Right renal cortex interstitium (tissue), 3 donors: ENCODE measurements around the gene PROSER3. TPM values are rescaled to one million over a fixed set of nuclear protein-coding genes. Genes with fewer than 3 reads are reported as not detected.

Source experiments
- DNase-seq, 3 donors: peaks; one replicate each; pipeline ENCODE4 v3.0.0-alpha.2; 2013; ENCODE audit warnings: low read depth in 3 of 3, low spot score in 2 of 3
- polyA plus RNA-seq, 3 donors: library from polyadenylated mRNA; unstranded; fragments of 120-200 nt; gene quantifications; one replicate each; pipeline ENCODE4 v1.2.1, GENCODE V29; 2013; ENCODE audit not compliant: insufficient read length in 3 of 3

The PROSER3 gene
- polyA plus RNA-seq: 10 to 100 TPM; 12.9 to 14.7 (median 14.5) TPM

DNA sequence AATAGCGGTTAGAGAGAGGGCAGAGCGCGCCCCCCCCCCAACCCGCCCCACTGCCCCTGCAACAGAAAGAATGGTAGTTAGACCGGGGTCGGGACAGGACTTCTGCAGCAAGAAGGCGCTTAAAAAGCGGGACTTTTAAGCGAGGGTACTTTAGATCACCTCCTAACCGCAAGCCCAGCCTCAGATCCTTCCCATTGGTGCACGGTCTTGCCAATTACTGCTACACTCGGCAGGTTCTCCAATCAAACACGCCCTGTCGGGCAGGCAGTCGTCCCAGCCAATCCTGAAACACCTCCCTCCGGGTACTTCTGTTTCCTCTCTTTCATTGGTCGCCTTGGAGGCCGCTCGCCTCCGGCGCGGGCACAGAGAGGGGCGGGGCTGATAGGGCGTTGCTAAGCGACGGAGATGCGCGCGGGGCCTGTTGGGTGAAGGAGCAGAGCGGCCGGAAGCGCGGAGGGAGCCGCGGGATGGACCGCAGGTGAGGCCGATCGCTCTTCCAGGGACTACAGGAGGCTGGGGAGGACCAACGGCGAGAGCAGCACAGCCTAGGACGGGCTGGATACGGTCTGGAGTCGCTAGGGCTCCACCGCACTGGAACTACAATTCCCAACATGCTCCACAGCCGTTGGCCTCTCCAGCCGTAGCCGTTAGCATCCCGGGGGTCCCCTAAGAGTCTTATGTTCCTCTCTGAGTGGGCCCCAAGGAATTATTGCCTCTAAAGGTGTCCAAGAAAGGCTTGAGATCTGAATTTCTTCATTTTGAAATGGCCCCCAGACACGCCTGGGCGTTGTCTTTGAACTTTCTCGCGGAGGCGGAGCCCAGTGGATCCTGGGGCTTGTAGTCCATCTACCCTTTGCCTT, at the start of gene PROSER3:
Gene PROSER3 (plus strand): TSS at position 428 of the 860 bp plus-strand sequence. CDS start 40 bp downstream, at position 468.
- peak; percentile 97 to 99 (median 98) for DNase-seq

- no peak for DNase-seq
Observed at GRCh38 chr19:35708391-35708790, 49.6 kb upstream of the PROSER3 start.

- DNase-seq: no peak
Observed at GRCh38 chr19:35710784-35711723, 46.9 kb upstream of the PROSER3 start.

GRCh38 chr19:35712567-35713505, 45.1 kb upstream of the PROSER3 start:
- DNase-seq: no peak

DNA sequence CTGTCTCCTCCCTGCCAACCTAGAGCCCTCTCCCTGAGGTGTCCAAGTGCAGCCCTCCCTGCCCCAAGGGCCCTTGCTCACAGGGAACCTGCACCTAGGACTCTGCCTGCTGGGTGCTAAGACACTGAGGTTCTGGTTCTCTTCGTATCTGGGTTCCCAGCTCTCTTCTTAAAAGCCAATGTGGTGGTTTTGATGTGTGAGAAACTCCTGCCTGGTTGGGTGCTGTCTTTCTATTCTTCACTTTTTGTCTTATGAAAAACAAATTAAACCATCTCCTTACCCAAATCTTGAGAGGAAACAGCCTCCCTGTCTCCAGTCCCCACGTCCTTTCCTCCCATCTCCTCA, 44.5 kb upstream of the PROSER3 start:
- no peak for DNase-seq

DNA sequence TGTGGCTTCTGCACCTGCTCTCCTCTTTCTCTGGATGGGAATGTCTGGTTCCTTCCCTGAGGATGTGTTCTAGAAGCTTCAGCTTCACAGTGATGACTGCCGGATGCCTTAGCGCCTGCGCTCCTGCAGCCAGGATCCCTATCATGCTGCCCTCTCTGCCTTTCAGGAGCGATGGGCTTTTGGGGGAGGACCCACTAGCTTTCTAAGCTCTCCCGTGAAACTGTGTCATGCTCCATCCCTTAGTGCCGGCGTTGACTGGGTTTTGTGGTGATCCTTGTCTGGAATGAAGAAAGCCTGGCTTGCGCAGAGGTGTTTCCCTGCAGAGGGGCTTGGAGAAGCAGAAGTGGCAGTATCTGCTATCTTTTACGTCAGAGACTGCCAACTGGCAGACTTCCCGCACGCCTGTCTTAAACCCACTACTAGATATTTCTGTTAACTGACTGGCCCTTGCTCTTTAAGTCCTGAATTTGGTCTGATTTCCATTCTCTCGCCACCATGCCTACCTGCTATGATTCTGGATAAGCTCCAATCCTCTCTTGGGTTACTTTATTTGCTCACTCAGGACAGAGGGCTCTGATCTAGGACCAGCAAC, 44.0 kb upstream of the PROSER3 start:
- DNase-seq: no peak

DNA sequence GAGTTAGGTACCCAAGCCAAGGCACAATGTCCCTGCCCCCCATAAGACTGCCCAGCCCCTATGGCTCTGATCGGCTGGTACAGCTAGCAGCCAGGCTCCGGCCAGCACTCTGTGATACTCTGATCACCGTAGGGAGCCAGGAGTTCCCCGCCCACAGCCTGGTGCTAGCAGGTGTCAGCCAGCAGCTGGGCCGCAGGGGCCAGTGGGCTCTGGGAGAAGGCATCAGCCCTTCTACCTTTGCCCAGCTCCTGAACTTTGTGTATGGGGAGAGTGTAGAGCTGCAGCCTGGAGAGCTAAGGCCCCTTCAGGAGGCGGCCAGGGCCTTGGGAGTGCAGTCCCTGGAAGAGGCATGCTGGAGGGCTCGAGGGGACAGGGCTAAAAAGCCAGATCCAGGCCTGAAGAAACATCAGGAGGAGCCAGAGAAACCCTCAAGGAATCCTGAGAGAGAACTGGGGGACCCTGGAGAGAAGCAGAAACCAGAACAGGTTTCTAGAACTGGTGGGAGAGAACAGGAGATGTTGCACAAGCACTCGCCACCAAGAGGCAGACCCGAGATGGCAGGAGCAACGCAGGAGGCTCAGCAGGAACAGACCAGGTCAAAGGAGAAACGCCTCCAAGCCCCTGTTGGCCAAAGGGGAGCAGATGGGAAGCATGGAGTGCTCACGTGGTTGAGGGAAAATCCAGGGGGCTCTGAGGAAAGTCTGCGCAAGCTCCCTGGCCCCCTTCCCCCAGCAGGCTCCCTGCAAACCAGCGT, 43.2 kb upstream of the PROSER3 start:
- DNase-seq: no peak

GRCh38 chr19:35715355-35715809, 42.6 kb upstream of the PROSER3 start:
- no peak for DNase-seq

DNA sequence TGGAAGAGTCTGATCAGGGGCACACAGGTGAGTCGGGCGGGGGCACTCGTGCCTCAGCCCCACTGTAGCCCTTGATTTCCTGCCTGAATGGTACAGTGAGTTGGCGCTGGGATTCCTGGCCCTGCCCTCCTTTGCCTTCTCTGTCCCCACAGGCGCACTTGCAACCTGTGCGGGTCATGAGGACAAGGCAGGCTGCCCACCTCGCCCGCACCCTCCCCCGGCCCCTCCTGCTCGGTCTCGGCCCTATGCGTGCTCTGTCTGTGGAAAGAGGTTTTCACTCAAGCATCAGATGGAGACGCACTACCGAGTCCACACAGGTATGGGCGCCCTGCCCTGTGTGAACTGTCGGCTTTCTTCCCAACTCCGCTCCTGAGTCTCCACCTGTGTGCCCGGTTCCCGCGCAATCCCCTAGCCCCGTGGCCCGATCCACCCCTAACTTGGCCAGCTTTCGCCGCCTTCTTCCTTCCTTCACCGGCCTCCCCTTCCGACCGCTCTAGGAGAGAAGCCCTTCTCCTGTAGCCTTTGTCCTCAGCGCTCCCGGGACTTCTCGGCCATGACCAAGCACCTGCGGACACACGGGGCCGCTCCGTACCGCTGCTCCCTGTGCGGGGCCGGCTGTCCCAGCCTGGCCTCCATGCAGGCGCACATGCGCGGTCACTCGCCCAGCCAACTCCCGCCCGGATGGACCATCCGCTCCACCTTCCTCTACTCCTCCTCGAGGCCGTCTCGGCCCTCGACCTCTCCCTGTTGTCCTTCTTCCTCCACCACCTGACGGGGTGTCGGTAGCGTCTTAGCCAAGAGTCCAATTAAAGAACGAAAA, 41.8 kb upstream of the PROSER3 start:
- DNase-seq: no peak

GRCh38 chr19:35716801-35717664, 40.9 kb upstream of the PROSER3 start:
- DNase-seq: peak; percentile 79 to 85 (median 79)

DNA sequence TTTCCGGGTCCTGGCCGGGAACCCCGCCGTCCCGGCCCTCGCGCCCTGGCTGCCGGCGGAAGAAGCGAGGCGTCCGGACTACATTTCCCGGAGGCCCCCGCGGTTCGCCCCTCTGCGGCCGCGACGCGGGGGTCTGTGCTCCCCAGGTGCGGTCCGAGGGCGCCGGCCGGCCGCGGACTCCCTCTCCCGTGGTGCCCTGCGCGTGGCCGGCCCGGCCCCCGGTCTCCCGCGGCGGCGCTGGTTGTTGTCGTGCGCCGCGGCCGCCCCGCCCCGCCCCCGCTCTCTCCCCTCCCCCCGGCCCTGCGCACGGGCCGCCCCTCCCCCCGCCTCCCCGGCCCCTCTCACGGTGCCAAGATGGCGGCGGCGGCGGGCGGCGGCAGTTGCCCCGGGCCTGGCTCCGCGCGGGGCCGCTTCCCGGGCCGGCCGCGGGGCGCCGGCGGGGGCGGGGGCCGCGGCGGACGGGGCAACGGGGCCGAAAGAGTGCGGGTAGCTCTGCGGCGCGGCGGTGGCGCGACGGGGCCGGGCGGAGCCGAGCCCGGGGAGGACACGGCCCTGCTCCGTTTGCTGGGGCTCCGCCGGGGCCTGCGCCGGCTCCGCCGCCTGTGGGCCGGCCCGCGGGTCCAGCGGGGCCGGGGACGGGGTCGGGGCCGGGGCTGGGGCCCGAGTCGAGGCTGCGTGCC, 40.2 kb upstream of the PROSER3 start, which contains the start of gene KMT2B:
Gene KMT2B (plus strand): TSS at position 339 of the 680 bp plus-strand sequence. CDS start 16 bp downstream, at position 355.
- peak in 1 of 3 donors; percentile 90 for DNase-seq

- DNase-seq: no peak
Observed at GRCh38 chr19:35718345-35719041, 39.5 kb upstream of the PROSER3 start.

DNA sequence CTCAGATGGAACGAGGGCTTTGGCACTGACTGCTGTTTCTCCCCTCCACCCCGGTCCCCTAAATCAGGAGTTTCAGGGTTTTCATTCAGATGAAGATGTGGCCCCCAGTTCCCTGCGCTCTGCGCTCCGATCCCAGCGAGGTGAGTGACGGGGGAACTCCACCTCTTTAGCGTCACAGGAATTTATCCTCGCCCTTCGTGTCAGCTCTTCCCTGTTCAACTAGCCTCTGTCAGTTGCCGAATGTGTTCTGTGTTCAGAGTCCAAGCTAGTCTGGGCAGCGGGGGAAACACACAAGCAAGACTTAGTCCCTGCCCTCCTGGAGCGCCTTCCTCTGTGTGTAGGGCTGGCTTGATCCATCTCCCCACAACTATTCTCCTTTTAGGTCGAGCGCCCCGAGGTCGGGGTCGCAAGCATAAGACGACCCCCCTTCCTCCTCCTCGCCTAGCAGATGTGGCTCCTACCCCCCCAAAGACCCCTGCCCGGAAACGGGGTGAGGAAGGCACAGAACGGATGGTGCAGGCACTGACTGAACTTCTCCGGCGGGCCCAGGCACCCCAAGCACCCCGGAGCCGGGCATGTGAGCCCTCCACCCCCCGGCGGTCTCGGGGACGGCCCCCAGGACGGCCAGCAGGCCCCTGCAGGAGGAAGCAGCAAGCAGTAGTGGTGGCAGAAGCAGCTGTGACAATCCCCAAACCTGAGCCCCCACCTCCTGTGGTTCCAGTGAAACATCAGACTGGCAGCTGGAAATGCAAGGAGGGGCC, 38.4 kb upstream of the PROSER3 start:
- DNase-seq: no peak

DNA sequence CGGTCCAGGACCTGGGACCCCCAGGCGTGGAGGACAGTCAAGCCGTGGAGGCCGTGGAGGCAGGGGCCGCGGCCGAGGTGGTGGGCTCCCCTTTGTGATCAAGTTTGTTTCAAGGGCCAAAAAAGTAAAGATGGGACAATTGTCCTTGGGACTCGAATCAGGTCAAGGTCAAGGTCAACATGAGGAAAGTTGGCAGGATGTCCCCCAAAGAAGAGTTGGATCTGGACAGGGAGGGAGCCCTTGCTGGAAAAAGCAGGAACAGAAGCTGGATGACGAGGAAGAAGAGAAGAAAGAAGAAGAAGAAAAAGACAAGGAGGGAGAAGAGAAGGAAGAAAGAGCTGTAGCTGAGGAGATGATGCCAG, 37.8 kb upstream of the PROSER3 start:
- DNase-seq: no peak

DNA sequence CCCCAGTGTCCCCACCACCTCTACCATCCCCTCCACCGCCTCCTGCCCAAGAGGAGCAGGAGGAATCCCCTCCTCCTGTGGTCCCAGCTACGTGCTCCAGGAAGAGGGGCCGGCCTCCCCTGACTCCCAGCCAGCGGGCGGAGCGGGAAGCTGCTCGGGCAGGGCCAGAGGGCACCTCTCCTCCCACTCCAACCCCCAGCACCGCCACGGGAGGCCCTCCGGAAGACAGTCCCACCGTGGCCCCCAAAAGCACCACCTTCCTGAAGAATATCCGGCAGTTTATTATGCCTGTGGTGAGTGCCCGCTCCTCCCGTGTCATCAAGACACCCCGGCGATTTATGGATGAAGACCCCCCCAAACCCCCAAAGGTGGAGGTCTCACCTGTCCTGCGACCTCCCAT, 37.3 kb upstream of the PROSER3 start:
- no peak for DNase-seq
